WTC11 (cell line): ENCODE measurements around the gene PPP1R14B. TPM values are rescaled to one million over a fixed set of nuclear protein-coding genes. Genes with fewer than 3 reads are reported as not detected.

Source experiments
- ATAC-seq: fragments of 200-7000 bp; cut with Tn5 transposase; 2 replicates; pipeline ENCODE4 v1.10.0; 2021; ENCODE audit warnings: mild to moderate bottlenecking, moderate library complexity
- CTCF ChIA-PET: fragments of 300-600 bp; sonication (Branson Sonifier 250); formaldehyde crosslinking; loops from one replicate; lab custom pipeline; 2021; ENCODE audit warnings: antibody characterized with exemption; lab: Charles Lee
- POLR2A ChIA-PET: fragments of 350-600 bp; sonication (Branson Sonifier 250); formaldehyde crosslinking; loops from one replicate; lab custom pipeline; 2021; ENCODE audit warnings: antibody characterized with exemption; lab: Charles Lee
- DNase-seq: peaks from one replicate; pipeline ENCODE4 v3.0.0; 2021; ENCODE audit warnings: low spot score
- H3K27ac Mint-ChIP-seq: 2 replicates; pipeline ENCODE4 v1.8.0; 2021; ENCODE audit warnings: mixed read lengths
- H3K27me3 Mint-ChIP-seq: 2 replicates; pipeline ENCODE4 v1.8.0; 2021; ENCODE audit warnings: low read depth, mild to moderate bottlenecking, moderate library complexity, mixed read lengths
- H3K36me3 Mint-ChIP-seq: 2 replicates; pipeline ENCODE4 v1.8.0; 2021; ENCODE audit warnings: mixed read lengths
- H3K4me1 Mint-ChIP-seq: 2 replicates; pipeline ENCODE4 v1.8.0; 2022; ENCODE audit warnings: mixed read lengths
- H3K4me3 Mint-ChIP-seq: 2 replicates; pipeline ENCODE4 v1.8.0; 2021; ENCODE audit warnings: mild to moderate bottlenecking, moderate library complexity, mixed read lengths
- H3K9me3 Mint-ChIP-seq: 2 replicates; pipeline ENCODE4 v1.8.0; 2021; ENCODE audit warnings: mixed read lengths
- ELF4 ChIP-seq: sonication (generic); formaldehyde crosslinking; IDR thresholded peaks from 2 replicates; pipeline ENCODE4 v1.8.1; 2022; ENCODE audit warnings: low read depth, mild to moderate bottlenecking, moderate library complexity, missing genetic modification reagents
- ERG ChIP-seq: fragments of 250-450 bp; sonication (Bioruptor Pico); IDR thresholded peaks from 2 replicates; pipeline ENCODE4 v1.8.0; 2021; ENCODE audit warnings: mild to moderate bottlenecking
- ETV6 ChIP-seq: sonication (generic); formaldehyde crosslinking; IDR thresholded peaks from 2 replicates; pipeline ENCODE4 v1.8.1; 2022; ENCODE audit warnings: mild to moderate bottlenecking, missing genetic modification reagents
- FOXP1 ChIP-seq: sonication (generic); formaldehyde crosslinking; IDR thresholded peaks from 2 replicates; pipeline ENCODE4 v1.8.0; 2022; ENCODE audit warnings: missing genetic modification reagents, mild to moderate bottlenecking, moderate library complexity, borderline replicate concordance
- GABPB1 ChIP-seq: sonication (generic); formaldehyde crosslinking; IDR thresholded peaks from 2 replicates; pipeline ENCODE4 v1.8.1; 2023; ENCODE audit warnings: mild to moderate bottlenecking, missing genetic modification reagents
- GRHL2 ChIP-seq: fragments of 250-450 bp; sonication (Bioruptor Pico); IDR thresholded peaks from 2 replicates; pipeline ENCODE4 v1.8.0; 2022; ENCODE audit warnings: mild to moderate bottlenecking, moderate library complexity; ENCODE audit not compliant: insufficient replicate concordance, severe bottlenecking
- HMGA2 ChIP-seq: fragments of 250-450 bp; sonication (Bioruptor Pico); IDR thresholded peaks from 2 replicates; pipeline ENCODE4 v1.4.0; 2021; ENCODE audit warnings: mild to moderate bottlenecking, moderate library complexity
- MXD4 ChIP-seq: fragments of 250-450 bp; sonication (Bioruptor Pico); IDR thresholded peaks from 2 replicates; pipeline ENCODE4 v1.8.0; 2021; ENCODE audit warnings: mild to moderate bottlenecking, moderate library complexity, borderline replicate concordance
- NFYB ChIP-seq: sonication (generic); formaldehyde crosslinking; conservative IDR thresholded peaks from 2 replicates; pipeline ENCODE4 v1.8.0; 2022; ENCODE audit warnings: low read depth, missing genetic modification reagents
- NR2C2 ChIP-seq: sonication (generic); formaldehyde crosslinking; IDR thresholded peaks from 2 replicates; pipeline ENCODE4 v1.8.0; 2022; ENCODE audit warnings: mild to moderate bottlenecking, missing genetic modification reagents
- OVOL2 ChIP-seq: fragments of 250-450 bp; sonication (Bioruptor Pico); IDR thresholded peaks from 2 replicates; pipeline ENCODE4 v1.9.0; 2021; ENCODE audit warnings: mild to moderate bottlenecking, borderline replicate concordance
- PRDM15 ChIP-seq: sonication (generic); formaldehyde crosslinking; IDR thresholded peaks from 2 replicates; pipeline ENCODE4 v1.8.0; 2022; ENCODE audit warnings: missing genetic modification reagents
- RORB ChIP-seq: fragments of 250-450 bp; sonication (Bioruptor Pico); IDR thresholded peaks from 2 replicates; pipeline ENCODE4 v1.9.0; 2021; ENCODE audit warnings: mild to moderate bottlenecking
- SP1 ChIP-seq: sonication (generic); formaldehyde crosslinking; conservative IDR thresholded peaks from 2 replicates; pipeline ENCODE4 v1.8.1; 2022; ENCODE audit warnings: missing genetic modification reagents
- TP53 ChIP-seq: sonication (generic); formaldehyde crosslinking; IDR thresholded peaks from 2 replicates; pipeline ENCODE4 v1.8.1; 2023; ENCODE audit warnings: mild to moderate bottlenecking, missing genetic modification reagents
- ZNF416 ChIP-seq: fragments of 250-450 bp; sonication (Bioruptor Pico); IDR thresholded peaks from 2 replicates; pipeline ENCODE4 v1.9.0; 2021; ENCODE audit warnings: mild to moderate bottlenecking, inconsistent platforms
- ZSCAN18 ChIP-seq: fragments of 250-450 bp; sonication (Bioruptor Pico); IDR thresholded peaks from 2 replicates; pipeline ENCODE4 v2.1.2; 2022; ENCODE audit warnings: mild to moderate bottlenecking, moderate library complexity
- total RNA-seq: library from RNA; stranded (reverse); gene quantifications from 3 replicates; pipeline ENCODE4 v1.2.3, GENCODE V29; 2021

The PPP1R14B gene
- total RNA-seq, 1 experiment from 2014 or later: 471 TPM

GRCh38 chr11:64291752-64292459, 45.2 kb upstream of the PPP1R14B start:
- Mint-ChIP-seq H3K9me3 (no peaks in the 10 kb centered on the region), H3K4me1 (peaks cover 8% of the 10 kb centered on the region), H3K27me3 (peaks cover 75% of the 10 kb centered on the region), H3K4me3 (peak overlapping the region; percentile 60), H3K36me3 (no peaks in the 10 kb centered on the region), H3K27ac (no peak overlapping the region)
- ChIA-PET POLR2A (no interaction called here), CTCF (interaction anchor here (0.6 to 12.5 kb wide), 6 partner anchors 11 to 87 kb away, joined by 3 to 151 read pairs (median 3); partner anchors contain the start of gene ESRRA)
- TF ChIP-seq ERG (CRISPR knock-in tag) (no peak), GRHL2 (CRISPR knock-in tag) (no peak), MXD4 (CRISPR knock-in tag) (no peak), GABPB1 (CRISPR knock-in tag) (no peak), SP1 (CRISPR knock-in tag) (no peak), HMGA2 (CRISPR knock-in tag) (no peak), ETV6 (no peak), NFYB (CRISPR knock-in tag) (no peak), ZSCAN18 (CRISPR knock-in tag) (no peak), NR2C2 (no peak), ZNF416 (CRISPR knock-in tag) (no peak), RORB (CRISPR knock-in tag) (no peak), OVOL2 (CRISPR knock-in tag) (no peak), TP53 (CRISPR knock-in tag) (no peak), ELF4 (CRISPR knock-in tag) (no peak)
- no peak for ATAC-seq
- DNase-seq: no peak

GRCh38 chr11:64291262-64291751, 44.6 kb upstream of the PPP1R14B start, which contains the start of gene KCNK4:
TSS of gene KCNK4 (plus strand) at chr11:64291302. CDS start at chr11:64293019, 1,717 bp downstream.
- Mint-ChIP-seq H3K36me3 (no peaks in the 10 kb centered on the region), H3K27ac (no peak within 1 kb of the TSS), H3K4me3 (peak within 1 kb of the TSS; percentile 66), H3K4me1 (peaks cover 10% of the 10 kb centered on the region), H3K9me3 (no peaks in the 10 kb centered on the region), H3K27me3 (peaks cover 71% of the 10 kb centered on the region)
- DNase-seq: no peak
- ChIA-PET CTCF (interaction anchor here (1.0 to 12.5 kb wide), 3 partner anchors 12 to 64 kb away, joined by 3 to 151 read pairs (median 4); partner anchors contain the start of gene ESRRA), POLR2A (no interaction called here)
- ATAC-seq: peak; percentile 50
- TF ChIP-seq PRDM15 (CRISPR knock-in tag) (peak; percentile 59), ETV6 (no peak), FOXP1 (no peak)
